K562 (cell line): ENCODE data around the gene HK1. TPM values are rescaled to one million over a fixed set of nuclear protein-coding genes. Genes with fewer than 3 reads are reported as not detected.

Source experiments
- ARID4B ChIP-seq: sonication (generic); formaldehyde crosslinking; IDR thresholded peaks from 2 replicates; pipeline ENCODE4 v1.8.0; 2022; ENCODE audit warnings: mild to moderate bottlenecking, missing genetic modification reagents
- ASH1L ChIP-seq: fragments of 450-650 bp; IDR thresholded peaks from 2 replicates; pipeline ENCODE4 v1.6.1; 2018; ENCODE audit warnings: borderline replicate concordance, mild to moderate bottlenecking, low read depth; ENCODE audit not compliant: partially characterized antibody
- ESRRB ChIP-seq: fragments of 250-450 bp; sonication (Bioruptor Pico); IDR thresholded peaks from 2 replicates; pipeline ENCODE4 v1.5.0; 2020; ENCODE audit warnings: mild to moderate bottlenecking, moderate library complexity, borderline replicate concordance
- ETS1 ChIP-seq: conservative IDR thresholded peaks from 2 replicates; pipeline ENCODE4 v1.6.1; 2011; ENCODE audit warnings: low read depth, mild to moderate bottlenecking, low read length; ENCODE audit not compliant: control insufficient read depth
- GATAD2A ChIP-seq: fragments of 450-650 bp; IDR thresholded peaks from 2 replicates; pipeline ENCODE4 v1.6.1; 2017
- JUNB ChIP-seq: fragments of 450-650 bp; formaldehyde crosslinking; conservative IDR thresholded peaks from 2 replicates; pipeline ENCODE4 v1.4.0; 2020; ENCODE audit warnings: mild to moderate bottlenecking
- NELFE ChIP-seq: IDR thresholded peaks from 2 replicates; pipeline ENCODE4 v1.6.1; 2011; ENCODE audit warnings: mild to moderate bottlenecking; ENCODE audit not compliant: insufficient read depth, insufficient read length
- STAT6 ChIP-seq: sonication (generic); formaldehyde crosslinking; IDR thresholded peaks from 2 replicates; pipeline ENCODE4 v1.8.1; 2023; ENCODE audit warnings: mild to moderate bottlenecking, missing genetic modification reagents
- ZKSCAN8 ChIP-seq: fragments of 200-800 bp; sonication (Bioruptor generic); IDR thresholded peaks from 2 replicates; pipeline ENCODE4 v1.6.1; 2016; ENCODE audit warnings: missing genetic modification characterization, missing compliant biosample characterization
- ZNF143 ChIP-seq: sonication (generic); formaldehyde crosslinking; IDR thresholded peaks from 2 replicates; pipeline ENCODE4 v1.9.0; 2022; ENCODE audit warnings: mild to moderate bottlenecking, missing genetic modification reagents
- ZNF146 ChIP-seq: IDR thresholded peaks from one replicate; pipeline ENCODE4 v1.6.1; 2018; ENCODE audit warnings: missing compliant biosample characterization; ENCODE audit not compliant: unreplicated experiment
- ZNF24 ChIP-seq: fragments of 450-650 bp; IDR thresholded peaks from 2 replicates; pipeline ENCODE4 v1.6.1; 2016
- ZNF639 ChIP-seq, 2 experiments: fragments of 200-800 bp in 1 of 2; sonication (Bioruptor generic) in 1 of 2; sonication (generic) in 1 of 2; formaldehyde crosslinking in 1 of 2; IDR thresholded peaks in 1 of 2; conservative IDR thresholded peaks in 1 of 2; 2 replicates each; pipeline versions ENCODE4 v1.5.0 to v1.6.1; 2016 to 2020; ENCODE audit warnings: missing compliant biosample characterization in 1 of 2, missing genetic modification characterization in 1 of 2, missing genetic modification reagents in 1 of 2
- ZNF764 ChIP-seq: fragments of 250-450 bp; sonication (Bioruptor Pico); IDR thresholded peaks from 2 replicates; pipeline ENCODE4 v1.4.0; 2020; ENCODE audit warnings: low read depth, mild to moderate bottlenecking, moderate library complexity
- polyA plus RNA-seq, 8 experiments: library from polyadenylated mRNA; depleted of rRNA in 4 of 8; stranded (reverse) in 5 of 8; unstranded in 3 of 8; fragments of >200 nt; fragmentation: Nextera tagmentation in 2 of 8; fragmentation: Illumina TruSeq in 1 of 8; extraction: Ambion mirVana in 2 of 8; extraction: Trizol in 1 of 8; gene quantifications; 2 replicates each; pipeline versions ENCODE4 v1.2.1 to v1.2.3, GENCODE V29; 2011 to 2014; ENCODE audit warnings: inconsistent platforms in 1 of 8, missing spikeins in 1 of 8
- total RNA-seq, 7 experiments: library from RNA; depleted of rRNA in 6 of 7; stranded (reverse); fragments of >200 nt in 6 of 7; fragmentation: Illumina TruSeq in 2 of 7; extraction: Trizol in 2 of 7; gene quantifications; 2 replicates each; pipeline versions ENCODE4 v1.2.1 to v1.2.3, GENCODE V29; 2011 to 2021; ENCODE audit warnings: low replicate concordance in 1 of 7

The HK1 gene
- total and polyA plus RNA-seq, 9 of the 15 experiments (the other 6 are each of a cell fraction or from before 2014, with no cell fraction given): 29.2 to 444 (median 193) TPM

GRCh38 chr10:69408318-69409175 is 130.3 kb downstream of the HK1 start (continued):
- TF ChIP-seq ZNF639 (CRISPR knock-in tag; conservative IDR thresholded peaks at IDR 0.05 in 1 of 2, IDR thresholded peaks at IDR 0.05 in 1 of 2) (peak in 1 of 2 experiments; percentile 61; a peak in 1 of 4 replicates), ETS1 (no peak), NELFE (no peak), JUNB (CRISPR knock-in tag) (no peak), ZNF24 (peak; percentile 30; the same call in 1 of the 2 replicates), ZNF146 (no peak), ASH1L (peak; percentile 54), ARID4B (CRISPR knock-in tag) (no peak), ESRRB (no peak), ZNF143 (no peak), ZKSCAN8 (CRISPR knock-in tag) (no peak), ZNF764 (CRISPR knock-in tag) (no peak), STAT6 (no peak), GATAD2A (peak; percentile 54; the same call in 1 of the 2 replicates)
